G401.6 (cell line): ENCODE data around the gene CPT1B.
"Not testable (repeated sequence)": the region's sequence is repeated elsewhere in the genome, so short reads cannot be mapped to it uniquely, and the experiment has no call there.

Experiments
- FAIRE-seq: peaks from 2 replicates; lab custom pipeline; 2012; peaks lifted over from hg19 to GRCh38; lab: Jason Lieb, UNC

The CPT1B gene

GRCh38 chr22:50526834-50527801, 51.1 kb downstream of the CPT1B start:
- no peak for FAIRE-seq

GRCh38 chr22:50526108-50526833, 52.0 kb downstream of the CPT1B start:
- no peak for FAIRE-seq

- FAIRE-seq = no peak
Observed at GRCh38 chr22:50525858-50526107, 52.4 kb downstream of the CPT1B start.

- peak; percentile 89 for FAIRE-seq
Observed at GRCh38 chr22:50525104-50525857, 52.9 kb downstream of the CPT1B start, which contains the start of gene SCO2. Gene SCO2, minus strand, starts transcription at chr22:50525598. Its CDS starts 1,187 bp downstream, at chr22:50524411.

- FAIRE-seq = no peak
Observed at GRCh38 chr22:50524676-50525103, 53.5 kb downstream of the CPT1B start.

GRCh38 chr22:50523806-50524675, 54.2 kb downstream of the CPT1B start:
- no peak for FAIRE-seq

GRCh38 chr22:50523458-50523805, 54.8 kb downstream of the CPT1B start:
- FAIRE-seq = no peak

- FAIRE-seq = no peak
Observed at GRCh38 chr22:50522806-50523438, 55.3 kb downstream of the CPT1B start.

GRCh38 chr22:50522208-50522805, 55.9 kb downstream of the CPT1B start:
- no peak for FAIRE-seq

GRCh38 chr22:50521710-50522109, 56.5 kb downstream of the CPT1B start:
- FAIRE-seq = no peak

- FAIRE-seq = no peak
Observed at GRCh38 chr22:50520826-50521453, 57.3 kb downstream of the CPT1B start.

- not testable (repeated sequence) for FAIRE-seq
Observed at GRCh38 chr22:50520184-50520583, 58.0 kb downstream of the CPT1B start.

- no peak for FAIRE-seq
Observed at GRCh38 chr22:50519151-50519550, 59.1 kb downstream of the CPT1B start.
